Measurements from ENCODE around the gene DSG4.

GRCh38 chr18:31380912-31381311, 4.3 kb downstream of the DSG4 start:
- TF ChIP-seq ZNF274 (IDR thresholded peaks at IDR 0.05; ENCODE audit: low read depth, low read length), result no peak
- TF ChIP-seq YY1 (IDR thresholded peaks at IDR 0.05; ENCODE audit: insufficient read depth, insufficient read length), result no peak
- TF ChIP-seq SUZ12 (IDR thresholded peaks at IDR 0.05; ENCODE audit: extremely low read depth, insufficient read depth, insufficient read length), result no peak
